ENCODE results near the gene PODNL1.
"Not testable (repeated sequence)": the region's sequence is repeated elsewhere in the genome, so short reads cannot be mapped to it uniquely, and the experiment has no call there.

Gene PODNL1

GRCh38 chr19:13923194-13923987 is 14.8 kb downstream of the PODNL1 start:
- no peak for FAIRE-seq

- FAIRE-seq: not testable (repeated sequence)
Measured at GRCh38 chr19:13922118-13922517, 16.1 kb downstream of the PODNL1 start.

- no peak for FAIRE-seq
Measured at GRCh38 chr19:13920940-13921747, 17.1 kb downstream of the PODNL1 start.

- FAIRE-seq: no peak
Measured at GRCh38 chr19:13920524-13920923, 17.7 kb downstream of the PODNL1 start.

GRCh38 chr19:13918726-13919411 is 19.3 kb downstream of the PODNL1 start:
- FAIRE-seq: no peak

GRCh38 chr19:13917888-13918406 is 20.3 kb downstream of the PODNL1 start:
- FAIRE-seq: no peak

GRCh38 chr19:13914777-13915176 is 23.4 kb downstream of the PODNL1 start:
- no peak for FAIRE-seq

- FAIRE-seq: no peak
Measured at GRCh38 chr19:13913352-13913751, 24.9 kb downstream of the PODNL1 start.

- no peak for FAIRE-seq
Measured at GRCh38 chr19:13909430-13909829, 28.8 kb downstream of the PODNL1 start.

GRCh38 chr19:13908674-13909073 is 29.5 kb downstream of the PODNL1 start:
- no peak for FAIRE-seq

- FAIRE-seq: no peak
Measured at GRCh38 chr19:13906910-13907309, 31.3 kb downstream of the PODNL1 start.

- no peak for FAIRE-seq
Measured at GRCh38 chr19:13906521-13906904, 31.7 kb downstream of the PODNL1 start.

- no peak for FAIRE-seq
Measured at GRCh38 chr19:13905634-13906520, 32.3 kb downstream of the PODNL1 start, which contains the start of the genes BRME1 and CC2D1A. TSS of gene BRME1 (minus strand) at chr19:13906117. CDS start at chr19:13904892, 1,225 bp downstream. TSS of gene CC2D1A (plus strand) at chr19:13906201. CDS start at chr19:13906442, 241 bp downstream.

- FAIRE-seq: no peak
Measured at GRCh38 chr19:13902993-13903555, 35.1 kb downstream of the PODNL1 start.

- FAIRE-seq: no peak
Measured at GRCh38 chr19:13899912-13900584, 38.2 kb downstream of the PODNL1 start.

- no peak for FAIRE-seq
Measured at GRCh38 chr19:13899393-13899792, 38.8 kb downstream of the PODNL1 start.

- peak; percentile 97 for FAIRE-seq
Measured at GRCh38 chr19:13896227-13896626, 42.0 kb downstream of the PODNL1 start.

- FAIRE-seq: no peak
Measured at GRCh38 chr19:13894552-13894951, 43.7 kb downstream of the PODNL1 start.

- FAIRE-seq: no peak
Measured at GRCh38 chr19:13892870-13893269, 45.3 kb downstream of the PODNL1 start.

GRCh38 chr19:13890136-13890535 is 48.1 kb downstream of the PODNL1 start:
- no peak for FAIRE-seq

GRCh38 chr19:13888281-13888680 is 49.9 kb downstream of the PODNL1 start:
- FAIRE-seq: no peak
